NCI-H345 treated with DMSO at 0.1 percent for 48 hours (cell line): Measurements from ENCODE around the gene TSACC.
A peak's percentile ranks its signal among the peaks of the same experiment; 100 is the strongest.

Experiments
- DNase-seq: peaks from one replicate; lab custom pipeline; 2025; ENCODE audit not compliant: unreplicated experiment; lab: John Stamatoyannopoulos, UW

Gene TSACC

GRCh38 chr1:156372876-156373275 lies 34.5 kb downstream of the TSACC start:
- no peak for DNase-seq

DNA sequence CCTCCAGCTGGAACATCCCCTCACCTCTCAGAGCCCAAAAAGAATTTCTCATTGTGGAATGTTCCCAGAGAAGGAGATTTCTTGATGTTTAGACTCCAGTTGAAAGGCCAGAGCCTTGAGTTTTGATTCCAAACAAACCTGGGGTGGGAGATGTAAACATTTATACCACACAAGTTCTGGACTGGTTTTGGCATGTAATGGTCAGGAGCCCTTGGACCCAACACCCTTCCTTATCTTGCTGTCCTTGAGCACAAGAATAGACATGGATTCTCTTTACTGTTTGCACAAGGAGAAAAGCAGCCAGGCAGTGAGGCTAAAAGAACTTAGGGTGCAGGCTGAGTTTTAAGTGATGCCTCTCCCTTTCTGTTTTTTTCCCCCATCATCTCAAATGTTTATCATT lies 35.2 kb downstream of the TSACC start:
- DNase-seq, result no peak

DNA sequence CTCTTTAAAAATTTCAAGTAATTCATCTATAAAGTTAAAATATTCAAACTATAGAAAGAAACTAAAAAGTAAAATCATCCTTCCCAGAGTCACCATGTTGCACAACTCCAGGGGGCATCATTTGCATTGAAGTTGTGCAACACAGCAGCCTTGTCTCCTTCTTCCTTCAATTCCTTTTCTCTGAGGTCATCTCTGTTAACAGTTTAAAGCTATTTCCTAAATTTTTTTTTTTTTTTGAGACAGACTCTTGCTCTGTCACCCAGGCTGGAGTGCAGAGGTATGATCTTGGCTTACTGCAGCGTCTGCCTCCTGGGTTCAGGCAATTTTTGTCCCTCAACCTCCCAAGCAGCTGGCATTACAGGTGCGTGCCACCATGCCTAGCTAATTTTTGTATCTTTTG lies 37.8 kb downstream of the TSACC start:
- no peak for DNase-seq

DNA sequence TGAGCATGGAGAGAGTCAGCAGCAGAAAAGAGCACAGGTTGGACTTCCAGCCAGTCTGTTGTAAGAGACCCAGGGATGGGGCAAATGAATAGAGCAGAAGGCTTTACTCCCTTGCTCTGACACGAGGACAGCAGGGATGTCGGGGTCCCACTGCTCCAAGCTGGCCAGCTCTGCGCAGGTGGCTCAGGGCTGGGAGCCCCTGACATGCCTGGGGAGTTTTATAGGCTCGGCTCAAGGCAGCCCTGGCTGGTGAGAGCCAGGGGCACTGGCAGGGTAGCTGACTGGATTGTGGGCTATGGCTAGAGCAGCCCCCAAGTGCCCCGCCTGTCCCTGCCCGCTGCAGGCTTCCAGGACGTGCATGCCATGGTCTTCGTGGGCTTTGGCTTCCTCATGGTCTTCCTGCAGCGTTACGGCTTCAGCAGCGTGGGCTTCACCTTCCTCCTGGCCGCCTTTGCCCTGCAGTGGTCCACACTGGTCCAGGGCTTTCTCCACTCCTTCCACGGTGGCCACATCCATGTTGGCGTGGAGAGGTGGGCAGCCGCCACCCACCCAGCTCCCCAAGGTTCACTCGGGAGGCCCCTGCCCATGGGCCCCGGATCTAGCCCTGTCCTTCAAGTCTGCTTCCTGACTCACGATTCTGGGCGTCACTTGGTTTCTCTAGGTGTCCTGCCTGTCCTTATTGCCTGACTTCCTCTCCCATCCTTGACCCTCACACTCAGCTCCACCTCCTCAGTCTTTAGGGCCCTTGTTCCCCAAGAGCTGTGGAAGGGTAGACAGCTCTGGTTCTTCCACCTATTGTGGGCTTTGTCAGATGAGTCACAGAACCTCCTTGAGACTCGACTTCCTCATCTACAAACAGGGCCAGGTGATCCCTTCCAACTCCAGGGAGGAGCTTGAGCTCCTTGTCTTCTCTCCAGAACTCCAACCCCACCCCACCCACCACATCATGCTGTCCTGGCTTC lies 38.9 kb downstream of the TSACC start:
- DNase-seq, result no peak

- no peak for DNase-seq
Observed at GRCh38 chr1:156378557-156378956, 40.2 kb downstream of the TSACC start.

- no peak for DNase-seq
Observed at GRCh38 chr1:156379420-156380165, 41.3 kb downstream of the TSACC start.

GRCh38 chr1:156382561-156382960 lies 44.2 kb downstream of the TSACC start:
- DNase-seq, result no peak

GRCh38 chr1:156383023-156383422 lies 44.7 kb downstream of the TSACC start:
- DNase-seq, result peak; percentile 96

DNA sequence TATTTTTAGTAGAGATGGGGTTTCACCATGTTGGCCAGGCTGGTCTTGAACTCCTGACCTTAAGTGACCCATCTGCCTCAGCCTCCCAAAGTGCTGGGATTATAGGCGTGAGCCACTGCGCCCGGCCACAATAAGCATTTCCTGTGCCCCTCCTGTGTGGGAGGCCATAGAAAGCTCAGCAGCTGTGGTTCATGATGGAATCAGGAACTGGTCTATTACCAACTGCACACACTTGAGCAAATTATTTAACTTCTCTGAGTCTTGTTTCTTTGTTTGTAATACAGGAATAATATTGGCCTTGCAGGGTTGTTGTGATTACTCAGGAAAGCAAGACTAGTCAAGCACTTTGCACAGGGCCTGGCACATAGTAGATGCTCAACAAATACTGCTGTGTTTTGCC lies 45.7 kb downstream of the TSACC start:
- DNase-seq, result no peak

GRCh38 chr1:156384658-156385057 lies 46.3 kb downstream of the TSACC start:
- DNase-seq, result no peak

- peak; percentile 98 for DNase-seq
Observed at GRCh38 chr1:156385534-156386031, 47.3 kb downstream of the TSACC start.

- no peak for DNase-seq
Observed at GRCh38 chr1:156386134-156386901, 48.0 kb downstream of the TSACC start.

- no peak for DNase-seq
Observed at GRCh38 chr1:156386949-156387869, 48.9 kb downstream of the TSACC start.

DNA sequence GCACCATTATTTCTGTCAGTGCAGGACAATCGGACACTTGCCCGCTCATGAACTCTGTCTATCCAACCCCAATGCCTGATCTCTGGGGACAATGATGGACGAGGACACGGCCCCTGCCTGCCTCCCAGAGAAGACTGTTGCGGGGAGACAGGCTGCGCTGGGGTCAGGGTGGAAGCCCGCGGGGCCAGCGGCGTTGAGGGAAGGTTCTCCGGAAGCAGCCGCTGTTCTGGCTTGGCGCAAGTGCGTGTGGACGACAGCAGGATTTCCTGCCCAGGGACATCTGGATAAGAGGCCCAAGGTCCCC lies 49.5 kb downstream of the TSACC start:
- DNase-seq, result no peak

GRCh38 chr1:156388174-156389137 lies 50.1 kb downstream of the TSACC start:
- no peak for DNase-seq

- DNase-seq, result no peak
Observed at GRCh38 chr1:156389311-156389710, 51.0 kb downstream of the TSACC start.

GRCh38 chr1:156390469-156391365 lies 52.4 kb downstream of the TSACC start:
- no peak for DNase-seq

DNA sequence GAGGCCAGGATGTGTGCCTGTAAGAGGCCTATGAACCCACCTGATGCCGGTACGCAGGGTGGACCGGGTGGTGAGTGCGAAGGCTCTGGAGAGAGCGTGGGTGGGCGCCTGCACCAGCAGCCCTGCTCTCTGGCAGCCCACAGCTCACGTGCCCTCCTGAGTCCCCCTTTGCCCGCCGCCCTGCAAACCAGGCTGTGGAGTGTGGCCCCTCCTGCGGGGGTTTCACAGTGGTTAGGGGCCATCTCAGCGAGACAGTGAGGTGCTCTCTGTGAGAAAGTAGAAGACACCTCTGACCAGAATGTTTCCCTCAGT lies 53.0 kb downstream of the TSACC start:
- no peak for DNase-seq
